ENCODE data around the gene RIOK1.

The RIOK1 gene

GRCh38 chr6:7419065-7419464 lies 29.5 kb downstream of the RIOK1 start:
- DNase-seq (ENCODE audit: low read depth): no peak
- no peak overlapping the region for H3K4me3 ChIP-seq (ENCODE audit: low read depth, low read length)
- no peak for TF ChIP-seq CTCF (IDR thresholded peaks at IDR 0.05; ENCODE audit: insufficient read depth, low read depth, low read length, missing control alignments)

GRCh38 chr6:7421066-7421465 lies 31.5 kb downstream of the RIOK1 start:
- no peak for TF ChIP-seq CTCF (IDR thresholded peaks at IDR 0.05; ENCODE audit: insufficient read depth, low read depth, low read length, missing control alignments)
- no peak overlapping the region for H3K4me3 ChIP-seq (ENCODE audit: low read depth, low read length)
- no peak for DNase-seq (ENCODE audit: low read depth)

GRCh38 chr6:7424058-7424457 lies 34.5 kb downstream of the RIOK1 start:
- TF ChIP-seq CTCF (IDR thresholded peaks at IDR 0.05; ENCODE audit: insufficient read depth, low read depth, low read length, missing control alignments): no peak
- no peak overlapping the region for H3K4me3 ChIP-seq (ENCODE audit: low read depth, low read length)
- DNase-seq (ENCODE audit: low read depth): no peak

- no peak overlapping the region for H3K4me3 ChIP-seq (ENCODE audit: low read depth, low read length)
- TF ChIP-seq CTCF (IDR thresholded peaks at IDR 0.05; ENCODE audit: insufficient read depth, low read depth, low read length, missing control alignments): peak; percentile 12
- DNase-seq (ENCODE audit: low read depth): peak; percentile 15
Observed at GRCh38 chr6:7424967-7425807, 35.6 kb downstream of the RIOK1 start.

GRCh38 chr6:7425808-7426190 lies 36.2 kb downstream of the RIOK1 start:
- TF ChIP-seq CTCF (IDR thresholded peaks at IDR 0.05; ENCODE audit: insufficient read depth, low read depth, low read length, missing control alignments): no peak
- DNase-seq (ENCODE audit: low read depth): no peak
- H3K4me3 ChIP-seq (ENCODE audit: low read depth, low read length): no peak overlapping the region

- no peak for TF ChIP-seq CTCF (IDR thresholded peaks at IDR 0.05; ENCODE audit: insufficient read depth, low read depth, low read length, missing control alignments)
- H3K4me3 ChIP-seq (ENCODE audit: low read depth, low read length): no peak overlapping the region
- no peak for DNase-seq (ENCODE audit: low read depth)
Observed at GRCh38 chr6:7426447-7427169, 37.0 kb downstream of the RIOK1 start.

Measured in GM12865 (cell line).